Fibroblast of lung (primary cell): Measurements from ENCODE around the gene FERMT2.

ENCODE experiments used
- EZH2 ChIP-seq: IDR thresholded peaks from 2 replicates; pipeline ENCODE4 v1.5.1; 2012; ENCODE audit warnings: low read length, control low read depth, mild to moderate bottlenecking; ENCODE audit errors: missing control alignments
- TF ChIP-seq, protein P1 (sequence below), 2 donors: IDR thresholded peaks in 1 of 2; conservative IDR thresholded peaks in 1 of 2; 1 replicate in 1 of 2; 2 replicates in 1 of 2; pipeline ENCODE4 v1.5.1; 2011 to 2012; ENCODE audit warnings: low read length in 2 of 2, control low read depth in 1 of 2, inconsistent platforms in 1 of 2, low read depth in 1 of 2, mild to moderate bottlenecking in 1 of 2

DNA sequence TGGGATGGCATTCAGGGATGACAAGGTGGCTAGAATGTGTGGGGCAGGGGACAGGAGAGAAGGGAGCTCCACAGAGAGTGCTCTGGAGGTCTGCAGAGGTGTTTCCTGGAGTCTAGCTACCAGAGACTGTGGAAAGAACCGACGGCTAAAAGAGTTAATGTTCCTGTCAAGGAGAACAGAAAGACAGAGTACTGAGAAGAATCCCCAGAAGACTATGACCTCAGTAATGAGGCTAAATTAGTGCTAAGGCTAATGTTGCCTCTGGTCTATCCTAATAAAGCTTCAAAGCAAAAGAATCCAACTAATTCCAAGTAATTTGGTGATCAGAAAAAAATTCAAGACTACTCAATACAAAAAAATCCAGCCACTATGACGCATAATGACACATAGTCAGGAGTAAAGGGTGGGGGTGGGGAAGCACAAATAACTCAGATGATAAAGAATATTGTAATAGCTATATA, 44.7 kb downstream of the FERMT2 start:
- no peak for TF ChIP-seq EZH2
- TF ChIP-seq, protein P1, sequence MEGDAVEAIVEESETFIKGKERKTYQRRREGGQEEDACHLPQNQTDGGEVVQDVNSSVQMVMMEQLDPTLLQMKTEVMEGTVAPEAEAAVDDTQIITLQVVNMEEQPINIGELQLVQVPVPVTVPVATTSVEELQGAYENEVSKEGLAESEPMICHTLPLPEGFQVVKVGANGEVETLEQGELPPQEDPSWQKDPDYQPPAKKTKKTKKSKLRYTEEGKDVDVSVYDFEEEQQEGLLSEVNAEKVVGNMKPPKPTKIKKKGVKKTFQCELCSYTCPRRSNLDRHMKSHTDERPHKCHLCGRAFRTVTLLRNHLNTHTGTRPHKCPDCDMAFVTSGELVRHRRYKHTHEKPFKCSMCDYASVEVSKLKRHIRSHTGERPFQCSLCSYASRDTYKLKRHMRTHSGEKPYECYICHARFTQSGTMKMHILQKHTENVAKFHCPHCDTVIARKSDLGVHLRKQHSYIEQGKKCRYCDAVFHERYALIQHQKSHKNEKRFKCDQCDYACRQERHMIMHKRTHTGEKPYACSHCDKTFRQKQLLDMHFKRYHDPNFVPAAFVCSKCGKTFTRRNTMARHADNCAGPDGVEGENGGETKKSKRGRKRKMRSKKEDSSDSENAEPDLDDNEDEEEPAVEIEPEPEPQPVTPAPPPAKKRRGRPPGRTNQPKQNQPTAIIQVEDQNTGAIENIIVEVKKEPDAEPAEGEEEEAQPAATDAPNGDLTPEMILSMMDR (conservative IDR thresholded peaks at IDR 0.05 in 1 of 2, IDR thresholded peaks at IDR 0.05 in 1 of 2; ENCODE audit: low read depth in 1 of 2, low read length in 2 of 2) = no peak
